GM12878 (cell line): ENCODE measurements around the gene OLR1. TPM values are rescaled to one million over a fixed set of nuclear protein-coding genes. Genes with fewer than 3 reads are reported as not detected.

ENCODE experiments used
- ATAC-seq: fragments of 200-7000 bp; cut with Tn5 transposase; 3 replicates; pipeline ENCODE4 v1.9.1; 2020; ENCODE audit warnings: mild to moderate bottlenecking, moderate library complexity
- BruUV-seq: library from RNA; stranded (reverse); fragments of 400-500 nt; replicated peaks from 2 replicates; lab custom pipeline; 2021; lab: Mats Ljungman, UMichigan
- CTCF ChIA-PET: fragments of 300-600 bp; sonication (Branson Sonifier 250); formaldehyde crosslinking; extraction: SDS; loops from one replicate; lab custom pipeline; 2021; ENCODE audit warnings: inconsistent platforms; lab: Yijun Ruan, JAX
- POLR2A ChIA-PET: fragments of 350-600 bp; formaldehyde crosslinking; extraction: SDS; loops from one replicate; lab custom pipeline; 2021; ENCODE audit warnings: inconsistent platforms; lab: Charles Lee
- RAD21 ChIA-PET: fragments of 300-600 bp; sonication (Branson Sonifier 250); formaldehyde crosslinking; loops from one replicate; lab custom pipeline; 2023; ENCODE audit warnings: antibody characterized with exemption; ENCODE audit not compliant: unreplicated experiment; lab: Charles Lee
- SMC1A ChIA-PET: fragments of 300-600 bp; sonication (Branson Sonifier 250); formaldehyde crosslinking; loops from one replicate; lab custom pipeline; 2023; ENCODE audit not compliant: unreplicated experiment, uncharacterized antibody; lab: Charles Lee
- DNase-seq: peaks from one replicate; pipeline ENCODE4 v3.0.0-alpha.2; 2011; ENCODE audit warnings: low read depth, low spot score
- FAIRE-seq: peaks from 3 replicates; lab custom pipeline; 2011; peaks lifted over from hg19 to GRCh38; lab: Jason Lieb, UNC
- H2AFZ ChIP-seq: 2 replicates; pipeline ENCODE4 v1.6.0; 2011; ENCODE audit warnings: low read depth, low read length, control low read depth; ENCODE audit not compliant: control insufficient read depth
- H3K27ac ChIP-seq: 2 replicates; pipeline ENCODE4 v1.5.1; 2011; ENCODE audit warnings: control low read depth; ENCODE audit not compliant: control insufficient read depth, insufficient read depth
- H3K27me3 ChIP-seq, 2 experiments: replicated peaks in 1 of 2; 2 replicates each; pipeline versions ENCODE4 v1.6.0 to v1.6.1; 2011; ENCODE audit warnings: low read length in 1 of 2; ENCODE audit not compliant: control insufficient read depth in 2 of 2, insufficient read depth in 2 of 2
- H3K36me3 ChIP-seq, 2 experiments: 2 replicates each; pipeline ENCODE4 v1.5.1; 2011; ENCODE audit warnings: low read length in 1 of 2; ENCODE audit not compliant: control insufficient read depth in 2 of 2, insufficient read depth in 2 of 2
- H3K4me1 ChIP-seq: 2 replicates; pipeline ENCODE4 v1.6.1; 2011; ENCODE audit warnings: mild to moderate bottlenecking, low read length, moderate library complexity, mixed read lengths; ENCODE audit not compliant: control insufficient read depth, insufficient read depth
- H3K4me2 ChIP-seq: 2 replicates; pipeline ENCODE4 v1.6.0; 2011; ENCODE audit warnings: control low read depth; ENCODE audit not compliant: control insufficient read depth, insufficient read depth
- H3K4me3 ChIP-seq: fragments of 200-600 bp; sonication (generic); 2 replicates; pipeline ENCODE4 v1.5.1; 2016
- H3K79me2 ChIP-seq: 2 replicates; pipeline ENCODE4 v1.6.0; 2011; ENCODE audit warnings: low read length; ENCODE audit not compliant: control insufficient read depth, insufficient read depth
- H3K9ac ChIP-seq: 2 replicates; pipeline ENCODE4 v1.8.0; 2011; ENCODE audit warnings: low read length, control low read depth, mixed read lengths; ENCODE audit not compliant: control insufficient read depth, insufficient read depth
- H3K9me3 ChIP-seq: replicated peaks from 3 replicates; pipeline ENCODE4 v1.5.1; 2011; ENCODE audit warnings: mild to moderate bottlenecking, low read length; ENCODE audit not compliant: control insufficient read depth, insufficient read depth
- H4K20me1 ChIP-seq: 2 replicates; pipeline ENCODE4 v1.6.0; 2011; ENCODE audit not compliant: control insufficient read depth, insufficient read depth
- NR2F1 ChIP-seq: fragments of 450-650 bp; conservative IDR thresholded peaks from 2 replicates; pipeline ENCODE4 v1.6.1; 2017; ENCODE audit warnings: mild to moderate bottlenecking
- PAX5 ChIP-seq: IDR thresholded peaks from 2 replicates; pipeline ENCODE4 v1.6.1; 2011; ENCODE audit warnings: low read depth, low read length, borderline replicate concordance
- POLR2AphosphoS5 ChIP-seq: IDR thresholded peaks from 2 replicates; pipeline ENCODE4 v1.6.1; 2011; ENCODE audit warnings: mild to moderate bottlenecking, low read length, inconsistent platforms
- RAD21 ChIP-seq: IDR thresholded peaks from 2 replicates; pipeline ENCODE4 v1.6.1; 2011; ENCODE audit warnings: mild to moderate bottlenecking, low read depth, low read length, moderate library complexity; ENCODE audit not compliant: insufficient read depth
- RUNX3 ChIP-seq: IDR thresholded peaks from 2 replicates; pipeline ENCODE4 v1.6.1; 2012; ENCODE audit warnings: low read length, inconsistent platforms
- SIX5 ChIP-seq: IDR thresholded peaks from 2 replicates; pipeline ENCODE4 v1.6.1; 2011; ENCODE audit warnings: mild to moderate bottlenecking, low read depth, low read length, moderate library complexity; ENCODE audit not compliant: severe bottlenecking
- SMC3 ChIP-seq: IDR thresholded peaks from 2 replicates; pipeline ENCODE4 v1.6.1; 2011; ENCODE audit warnings: low read length, improper control_type of control experiment, borderline replicate concordance
- ZBED1 ChIP-seq: IDR thresholded peaks from 2 replicates; pipeline ENCODE4 v1.6.1; 2016; ENCODE audit warnings: borderline replicate concordance
- WGBS: methylation state at CpG from one replicate; pipeline ENCODE4 v1.1.6; 2016; ENCODE audit warnings: low lambda C conversion rate; ENCODE audit not compliant: insufficient replicate concordance, insufficient coverage; ENCODE audit errors: missing lambda C conversion rate; 5-methylcytosine and 5-hydroxymethylcytosine counted together
- in situ Hi-C: fragments of 300-500 bp; cut with MboI; formaldehyde crosslinking; loops from 9 replicates; pipeline ENCODE4 v1.14.3; 2018; ENCODE audit warnings: mixed read lengths
- intact Hi-C: fragments of 100-400 bp; cut with micrococcal nuclease; formaldehyde crosslinking; loops from one replicate; pipeline ENCODE4 v1.14.2; 2022; ENCODE audit not compliant: unreplicated experiment
- polyA plus RNA-seq, 11 experiments: library from polyadenylated mRNA; depleted of rRNA in 4 of 11; unstranded in 6 of 11; stranded (reverse) in 5 of 11; fragments of >200 nt; fragmentation: Nextera tagmentation in 4 of 11; fragmentation: Illumina TruSeq in 1 of 11; extraction: Ambion mirVana in 4 of 11; extraction: Trizol in 1 of 11; gene quantifications; 1 replicate in 1 of 11; 2 replicates in 10 of 11; pipeline versions ENCODE4 v1.2.1 to v1.2.3, GENCODE V29; 2011 to 2016; ENCODE audit warnings: inconsistent platforms in 2 of 11, missing spikeins in 2 of 11, low read depth in 1 of 11
- total RNA-seq, 4 experiments: library from RNA; depleted of rRNA in 3 of 4; stranded (reverse); fragments of >200 nt in 3 of 4; fragmentation: Illumina TruSeq in 1 of 4; extraction: Trizol in 1 of 4; gene quantifications; 2 replicates each; pipeline versions ENCODE4 v1.2.1 to v1.2.3, GENCODE V29; 2013 to 2021
- TF ChIP-seq, protein P1 (sequence below), 3 experiments: IDR thresholded peaks in 2 of 3; conservative IDR thresholded peaks in 1 of 3; 2 replicates each; pipeline ENCODE4 v1.5.1; 2011; ENCODE audit warnings: low read depth in 3 of 3, low read length in 3 of 3, mild to moderate bottlenecking in 3 of 3, control low read depth in 2 of 3, moderate library complexity in 2 of 3, inconsistent platforms in 1 of 3, mixed read lengths in 1 of 3; ENCODE audit not compliant: control insufficient read depth in 2 of 3, insufficient read depth in 1 of 3; ENCODE audit errors: extremely low read depth in 1 of 3

The OLR1 gene
- total and polyA plus RNA-seq, 10 of the 15 experiments (the other 5 are each of a cell fraction or from before 2014, with no cell fraction given) = 0.08 TPM; not detected in 9

DNA sequence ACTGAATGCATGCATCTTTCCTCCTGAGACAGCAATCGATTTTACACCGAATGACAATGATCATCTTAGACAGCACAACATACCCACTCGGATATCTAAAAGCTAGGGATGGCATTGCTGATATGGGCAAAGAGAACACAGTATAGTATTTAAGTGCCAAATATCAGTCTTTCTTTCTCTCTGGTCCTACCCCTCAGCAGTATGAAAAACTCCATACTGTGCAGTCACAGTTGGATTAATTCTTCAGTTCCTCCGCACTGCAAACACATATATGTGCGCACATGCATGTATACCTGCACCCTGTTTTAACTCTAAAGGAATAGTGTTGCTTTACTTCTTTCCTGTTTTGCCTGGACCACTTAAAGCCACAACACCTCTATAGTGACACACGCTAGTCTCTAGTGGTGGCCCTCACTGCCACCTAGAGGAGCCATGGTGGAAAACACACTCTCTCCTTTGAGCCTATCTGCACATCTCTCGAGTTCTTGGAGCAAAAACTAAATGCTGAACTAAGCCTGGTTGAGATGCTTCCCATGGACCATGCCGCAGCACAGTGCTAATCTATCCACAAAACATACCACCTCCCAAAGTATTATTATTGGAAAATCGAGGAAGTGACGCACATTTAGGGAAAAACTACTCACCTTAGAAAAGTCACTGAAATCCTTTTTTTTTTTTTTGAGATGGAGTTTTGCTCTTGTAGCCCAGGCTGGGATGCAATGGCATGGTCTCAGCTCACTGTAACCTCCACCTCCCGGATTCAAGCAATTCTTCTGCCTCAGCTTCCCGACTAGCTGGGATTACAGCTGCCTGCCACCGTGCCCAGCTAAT is 18.8 kb upstream of the OLR1 start:
- ATAC-seq (peak; percentile 99), DNase-seq (no peak), FAIRE-seq (peak; percentile 98)
- peaks cover 1% of the 10 kb centered on the region for H3K4me1 ChIP-seq
- H3K4me3 ChIP-seq = no peak overlapping the region
- POLR2A ChIA-PET = no interaction called here
- no TSS peak for BruUV-seq
- H2AFZ ChIP-seq = no peak overlapping the region
- no peaks in the 10 kb centered on the region for H3K36me3 ChIP-seq
- H3K27me3 ChIP-seq = no peaks in the 10 kb centered on the region; a peak in 2 of 4 replicates
- no peak overlapping the region for H3K4me2 ChIP-seq
- H3K27ac ChIP-seq = no peak overlapping the region
- no peak overlapping the region for H3K9ac ChIP-seq
- TF ChIP-seq RAD21 (peak; percentile 88), SMC3 (peak; percentile 71), SIX5 (no peak), NR2F1 (no peak), RUNX3 (peak; percentile 25; the same call in 1 of the 2 replicates), ZBED1 (no peak), POLR2AphosphoS5 (no peak), PAX5 (no peak)
- TF ChIP-seq, protein P1, sequence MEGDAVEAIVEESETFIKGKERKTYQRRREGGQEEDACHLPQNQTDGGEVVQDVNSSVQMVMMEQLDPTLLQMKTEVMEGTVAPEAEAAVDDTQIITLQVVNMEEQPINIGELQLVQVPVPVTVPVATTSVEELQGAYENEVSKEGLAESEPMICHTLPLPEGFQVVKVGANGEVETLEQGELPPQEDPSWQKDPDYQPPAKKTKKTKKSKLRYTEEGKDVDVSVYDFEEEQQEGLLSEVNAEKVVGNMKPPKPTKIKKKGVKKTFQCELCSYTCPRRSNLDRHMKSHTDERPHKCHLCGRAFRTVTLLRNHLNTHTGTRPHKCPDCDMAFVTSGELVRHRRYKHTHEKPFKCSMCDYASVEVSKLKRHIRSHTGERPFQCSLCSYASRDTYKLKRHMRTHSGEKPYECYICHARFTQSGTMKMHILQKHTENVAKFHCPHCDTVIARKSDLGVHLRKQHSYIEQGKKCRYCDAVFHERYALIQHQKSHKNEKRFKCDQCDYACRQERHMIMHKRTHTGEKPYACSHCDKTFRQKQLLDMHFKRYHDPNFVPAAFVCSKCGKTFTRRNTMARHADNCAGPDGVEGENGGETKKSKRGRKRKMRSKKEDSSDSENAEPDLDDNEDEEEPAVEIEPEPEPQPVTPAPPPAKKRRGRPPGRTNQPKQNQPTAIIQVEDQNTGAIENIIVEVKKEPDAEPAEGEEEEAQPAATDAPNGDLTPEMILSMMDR (IDR thresholded peaks at IDR 0.05 in 2 of 3, conservative IDR thresholded peaks at IDR 0.05 in 1 of 3; ENCODE audit: control insufficient read depth in 2 of 3, extremely low read depth in 1 of 3, insufficient read depth in 1 of 3, low read depth in 3 of 3, low read length in 3 of 3) = peak; percentile 78 to 93 (median 87)
- H3K79me2 ChIP-seq = no peaks in the 10 kb centered on the region
- no peaks in the 10 kb centered on the region for H3K9me3 ChIP-seq
- SMC1A ChIA-PET = interaction anchor here (0.8 to 2.5 kb wide), 2 partner anchors 36 to 38 kb away, joined by 3 to 10 read pairs; no protein-coding TSS in a partner anchor
- in situ Hi-C loops (no loop called here), intact Hi-C loops (loop anchor here (2.0 kb wide), 1 partner anchor 38 kb away; no protein-coding TSS in a partner anchor)
- 13% methylated on average over 13 of the region's 13 CpGs for WGBS
- no peaks in the 10 kb centered on the region for H4K20me1 ChIP-seq
- RAD21 ChIA-PET = interaction anchor here (1.6 kb wide), 1 partner anchor 38 kb away, joined by 7 read pairs; no protein-coding TSS in a partner anchor
- CTCF ChIA-PET = interaction anchor here (0.9 to 5.0 kb wide), 7 partner anchors 31 to 370 kb away, joined by 3 to 34 read pairs (median 4); partner anchors contain the start of gene CLEC12B
